ENCODE data around the gene NAV2.

DNA sequence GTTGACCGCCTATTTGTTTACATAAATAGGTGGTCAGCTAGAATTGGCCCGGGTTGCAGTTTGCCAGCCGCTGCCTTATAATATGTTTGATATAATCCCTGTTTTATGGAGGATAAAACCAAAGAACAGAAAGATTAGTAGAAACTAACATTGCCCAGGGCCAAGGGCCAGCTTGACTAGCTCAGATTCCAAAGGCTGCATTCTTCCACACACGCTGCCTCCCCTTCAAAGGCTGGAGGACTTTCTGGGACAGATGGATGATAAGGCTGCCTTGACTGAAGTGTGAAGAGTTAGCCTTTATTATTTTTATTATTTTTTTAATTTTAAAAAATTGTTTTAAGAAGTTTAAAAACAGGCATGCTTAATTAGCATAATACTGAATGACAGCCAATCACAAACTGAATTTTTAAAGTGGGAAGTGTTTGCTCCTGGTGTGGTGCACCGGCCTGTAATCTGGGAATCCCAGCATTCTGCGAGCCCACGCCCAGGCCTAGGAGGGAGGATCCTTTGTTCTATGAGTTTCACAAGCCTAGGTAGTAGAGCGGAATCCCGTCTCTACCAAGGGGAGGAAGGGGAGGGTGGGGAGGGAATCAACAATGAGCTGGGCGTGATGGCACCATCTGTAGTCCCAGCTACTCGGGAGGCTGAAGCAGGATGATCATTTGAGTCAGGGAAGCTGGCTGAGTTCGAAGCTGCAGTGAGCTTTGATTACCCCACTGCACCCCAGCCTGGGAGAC is 114.9 kb downstream of the NAV2 start:
- TF ChIP-seq POLR2A (IDR thresholded peaks at IDR 0.05), result no peak
- no peak for TF ChIP-seq EP300 (IDR thresholded peaks at IDR 0.05)
- TF ChIP-seq, protein P1, sequence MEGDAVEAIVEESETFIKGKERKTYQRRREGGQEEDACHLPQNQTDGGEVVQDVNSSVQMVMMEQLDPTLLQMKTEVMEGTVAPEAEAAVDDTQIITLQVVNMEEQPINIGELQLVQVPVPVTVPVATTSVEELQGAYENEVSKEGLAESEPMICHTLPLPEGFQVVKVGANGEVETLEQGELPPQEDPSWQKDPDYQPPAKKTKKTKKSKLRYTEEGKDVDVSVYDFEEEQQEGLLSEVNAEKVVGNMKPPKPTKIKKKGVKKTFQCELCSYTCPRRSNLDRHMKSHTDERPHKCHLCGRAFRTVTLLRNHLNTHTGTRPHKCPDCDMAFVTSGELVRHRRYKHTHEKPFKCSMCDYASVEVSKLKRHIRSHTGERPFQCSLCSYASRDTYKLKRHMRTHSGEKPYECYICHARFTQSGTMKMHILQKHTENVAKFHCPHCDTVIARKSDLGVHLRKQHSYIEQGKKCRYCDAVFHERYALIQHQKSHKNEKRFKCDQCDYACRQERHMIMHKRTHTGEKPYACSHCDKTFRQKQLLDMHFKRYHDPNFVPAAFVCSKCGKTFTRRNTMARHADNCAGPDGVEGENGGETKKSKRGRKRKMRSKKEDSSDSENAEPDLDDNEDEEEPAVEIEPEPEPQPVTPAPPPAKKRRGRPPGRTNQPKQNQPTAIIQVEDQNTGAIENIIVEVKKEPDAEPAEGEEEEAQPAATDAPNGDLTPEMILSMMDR (IDR thresholded peaks at IDR 0.05), result no peak
